ENCODE measurements around the gene TMEM239. TPM values are rescaled to one million over a fixed set of nuclear protein-coding genes. Genes with fewer than 3 reads are reported as not detected.

TMEM239 gene
- total RNA-seq, 4 donors from 2014 or later, result not detected

DNA sequence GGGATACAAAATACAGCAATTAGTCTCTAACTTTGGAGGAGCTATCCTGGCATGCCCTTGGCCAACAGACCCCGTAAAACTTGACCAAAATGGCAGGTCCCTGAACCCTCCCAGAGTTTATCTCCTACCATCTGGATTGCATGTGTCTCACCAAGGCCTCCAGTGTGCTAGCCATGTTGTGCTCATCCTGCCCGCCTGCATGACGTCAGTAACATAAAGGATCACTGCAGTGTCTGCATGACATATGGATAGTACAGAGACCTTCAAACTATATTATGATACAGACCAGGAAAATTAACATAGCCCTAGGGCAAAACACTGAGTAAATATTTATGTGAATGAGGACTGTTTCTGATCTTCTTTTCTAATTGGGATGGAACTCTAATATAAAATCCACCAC, 41.0 kb upstream of the TMEM239 start:
- peaks cover 0 to 10% (median 4%) of the 10 kb centered on the region in 4 donors for H3K9me3 ChIP-seq
- no peaks in the 10 kb centered on the region for H3K4me1 ChIP-seq
- TF ChIP-seq POLR2AphosphoS5 (IDR thresholded peaks at IDR 0.05), result no peak
- no peak for DNase-seq (ENCODE audit: extremely low spot score)
- no peak overlapping the region for H3K27ac ChIP-seq (replicated peaks in 1 of 4)
- no peaks in the 10 kb centered on the region for H3K36me3 ChIP-seq
- peaks cover 0 to 35% (median 4%) of the 10 kb centered on the region in 4 donors for H3K27me3 ChIP-seq
- 79% methylated on average over 3 of the region's 3 CpGs for WGBS
- H3K4me3 ChIP-seq, result no peak overlapping the region
- intact Hi-C loops (cut with DNase I), result no loop called here

- WGBS, result 86% methylated on average over 10 of the region's 10 CpGs
- H3K4me3 ChIP-seq, result no peak overlapping the region
- intact Hi-C loops (cut with DNase I), result no loop called here
- no peak overlapping the region for H3K27ac ChIP-seq (replicated peaks in 1 of 4)
- no peaks in the 10 kb centered on the region for H3K36me3 ChIP-seq
- peaks cover 0 to 38% (median 4%) of the 10 kb centered on the region in 4 donors for H3K27me3 ChIP-seq
- no peaks in the 10 kb centered on the region for H3K4me1 ChIP-seq
- no peak for DNase-seq (ENCODE audit: extremely low spot score)
- H3K9me3 ChIP-seq, result peaks cover 0 to 10% (median 4%) of the 10 kb centered on the region in 4 donors
- TF ChIP-seq POLR2A (IDR thresholded peaks at IDR 0.05; ENCODE audit: low read depth) (no peak), EP300 (IDR thresholded peaks at IDR 0.05) (no peak), POLR2AphosphoS5 (IDR thresholded peaks at IDR 0.05) (no peak), CTCF (IDR thresholded peaks at IDR 0.05) (no peak)
Measured at GRCh38 chr20:2778602-2779321, 37.4 kb upstream of the TMEM239 start.

DNA sequence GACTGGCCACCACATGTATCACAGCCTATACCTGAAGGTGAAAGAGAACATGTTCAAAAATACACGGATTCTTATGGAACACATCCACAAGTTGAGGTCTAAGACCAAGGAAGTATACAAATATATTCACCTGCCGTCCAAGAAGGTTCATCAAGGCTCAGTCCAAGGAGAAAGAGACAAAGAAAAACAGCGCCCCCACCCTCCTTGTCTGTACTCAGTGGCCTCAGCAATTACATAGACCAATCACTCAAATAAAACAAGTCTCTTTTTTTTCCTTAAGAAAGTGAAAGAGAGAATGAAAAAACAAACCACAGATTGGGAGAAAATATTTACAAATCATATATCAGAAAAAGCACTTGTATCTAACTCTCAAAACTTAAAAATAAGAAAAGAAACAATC, 35.2 kb upstream of the TMEM239 start:
- intact Hi-C loops (cut with DNase I), result no loop called here
- Histone ChIP-seq H3K27me3 (peaks cover 0 to 31% (median 4%) of the 10 kb centered on the region in 4 donors), H3K9me3 (peaks cover 0 to 3% (median under 1%) of the 10 kb centered on the region in 4 donors), H3K36me3 (no peaks in the 10 kb centered on the region), H3K27ac (replicated peaks in 1 of 4) (no peak overlapping the region), H3K4me1 (no peaks in the 10 kb centered on the region), H3K4me3 (no peak overlapping the region)
- 48% methylated on average over 3 of the region's 3 CpGs for WGBS
- TF ChIP-seq POLR2AphosphoS5 (IDR thresholded peaks at IDR 0.05) (no peak), EP300 (IDR thresholded peaks at IDR 0.05) (no peak), CTCF (IDR thresholded peaks at IDR 0.05) (no peak), POLR2A (IDR thresholded peaks at IDR 0.05; ENCODE audit: low read depth) (no peak)
- DNase-seq (ENCODE audit: extremely low spot score), result no peak

GRCh38 chr20:2783908-2784566, 32.1 kb upstream of the TMEM239 start:
- H3K9me3 ChIP-seq, result no peaks in the 10 kb centered on the region
- TF ChIP-seq EP300 (IDR thresholded peaks at IDR 0.05), result no peak
- TF ChIP-seq POLR2A (IDR thresholded peaks at IDR 0.05; ENCODE audit: low read depth), result no peak
- TF ChIP-seq POLR2AphosphoS5 (IDR thresholded peaks at IDR 0.05), result no peak
- no peak for TF ChIP-seq CTCF (IDR thresholded peaks at IDR 0.05)
- H3K27ac ChIP-seq (replicated peaks in 1 of 4), result no peak overlapping the region
- H3K36me3 ChIP-seq, result no peaks in the 10 kb centered on the region
- no peak overlapping the region for H3K4me3 ChIP-seq
- DNase-seq (ENCODE audit: extremely low spot score), result no peak
- no peaks in the 10 kb centered on the region for H3K4me1 ChIP-seq
- WGBS, result 84% methylated on average over 6 of the region's 6 CpGs
- peaks cover 0 to 35% (median 0%) of the 10 kb centered on the region in 4 donors for H3K27me3 ChIP-seq
- intact Hi-C loops (cut with DNase I), result no loop called here

GRCh38 chr20:2793471-2793870, 22.7 kb upstream of the TMEM239 start:
- WGBS, result 88% methylated on average over 5 of the region's 6 CpGs
- TF ChIP-seq POLR2A (IDR thresholded peaks at IDR 0.05; ENCODE audit: low read depth) (no peak), POLR2AphosphoS5 (IDR thresholded peaks at IDR 0.05) (no peak), CTCF (IDR thresholded peaks at IDR 0.05) (no peak), EP300 (IDR thresholded peaks at IDR 0.05) (no peak)
- Histone ChIP-seq H3K4me3 (no peak overlapping the region), H3K27ac (replicated peaks in 1 of 4) (no peak overlapping the region), H3K9me3 (no peaks in the 10 kb centered on the region), H3K36me3 (no peaks in the 10 kb centered on the region), H3K27me3 (peaks cover 0 to 68% (median 5%) of the 10 kb centered on the region in 4 donors), H3K4me1 (no peaks in the 10 kb centered on the region)
- DNase-seq (ENCODE audit: extremely low spot score), result no peak
- intact Hi-C loops (cut with DNase I), result no loop called here

Data from esophagus muscularis mucosa (tissue), 4 donors.